Fibroblast of peridontal ligament (primary cell): ENCODE data around the gene HPCAL4.

Experiments
- DNase-seq: peaks from one replicate; pipeline ENCODE4 v3.0.0-alpha.2; 2010; ENCODE audit errors: extremely low read depth

The HPCAL4 gene

DNA sequence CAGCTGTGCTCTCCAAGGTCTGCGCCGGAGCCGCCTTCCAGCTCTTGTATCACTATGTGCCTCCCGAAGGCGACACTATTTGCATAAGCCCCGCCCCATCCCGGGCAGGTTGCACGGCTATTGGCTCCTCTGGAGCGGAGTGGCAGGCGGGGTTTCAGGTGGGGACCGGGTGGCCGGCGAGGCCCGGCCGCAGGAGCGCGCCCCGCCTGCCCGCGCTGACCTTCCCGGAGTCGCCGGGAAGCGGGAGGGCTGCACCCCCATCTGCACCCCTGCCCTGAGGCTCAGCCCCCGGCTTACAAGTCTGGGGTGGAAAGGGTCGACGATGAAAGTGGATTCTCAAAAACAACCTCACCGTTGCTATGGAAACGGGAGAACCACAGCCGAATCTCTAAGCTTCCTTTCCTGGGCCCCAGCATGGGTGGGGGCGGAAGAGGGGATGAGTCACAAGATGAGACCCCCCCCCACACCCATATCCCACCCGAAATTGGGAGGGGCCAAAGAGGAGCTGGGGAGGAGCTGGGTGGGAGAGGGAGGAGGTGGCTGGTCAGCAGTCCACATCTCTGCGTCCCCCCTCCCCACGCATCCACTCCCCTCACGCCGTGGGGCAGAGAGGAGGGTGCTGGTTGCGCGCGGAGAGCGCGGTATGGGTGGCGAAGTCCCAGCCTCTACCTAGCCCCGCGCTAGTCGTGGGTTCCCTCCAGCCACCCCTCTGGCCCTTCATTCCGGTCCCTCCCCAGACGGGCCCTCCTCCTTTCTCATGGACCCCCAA lies at the start of gene HPCAL4:
Gene HPCAL4 (minus strand): TSS at position 51 of the 769 bp plus-strand sequence. CDS start 6,830 bp downstream, outside the sequence.
- DNase-seq = peak; percentile 29

GRCh38 chr1:39738622-39739366 lies 47.6 kb upstream of the HPCAL4 start, which contains the start of gene PPIE:
Gene PPIE, plus strand, starts transcription at chr1:39738882. Its CDS starts 19 bp downstream, at chr1:39738901.
- peak; percentile 81 for DNase-seq

GRCh38 chr1:39737546-39738169 lies 46.4 kb upstream of the HPCAL4 start:
- peak; percentile 26 for DNase-seq

DNA sequence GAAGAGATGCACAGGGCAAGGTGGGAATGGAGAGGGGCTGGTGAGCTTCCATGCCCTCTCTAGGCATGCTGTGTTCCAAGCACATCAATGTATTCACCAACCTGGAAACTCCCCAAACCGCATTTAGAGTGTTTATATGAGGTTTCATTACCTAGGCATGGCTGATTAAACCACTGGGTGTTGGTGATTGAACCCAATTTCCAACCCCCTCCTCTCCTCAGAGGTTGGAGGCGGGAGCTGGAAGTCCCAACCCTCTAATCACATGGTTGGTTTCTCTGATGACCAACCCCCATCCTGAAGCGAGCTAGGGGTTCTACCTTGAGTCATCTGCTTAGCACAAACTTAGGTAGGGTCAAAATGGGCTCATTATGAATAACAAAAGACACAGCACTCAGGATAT lies 44.5 kb upstream of the HPCAL4 start:
- DNase-seq = no peak

DNA sequence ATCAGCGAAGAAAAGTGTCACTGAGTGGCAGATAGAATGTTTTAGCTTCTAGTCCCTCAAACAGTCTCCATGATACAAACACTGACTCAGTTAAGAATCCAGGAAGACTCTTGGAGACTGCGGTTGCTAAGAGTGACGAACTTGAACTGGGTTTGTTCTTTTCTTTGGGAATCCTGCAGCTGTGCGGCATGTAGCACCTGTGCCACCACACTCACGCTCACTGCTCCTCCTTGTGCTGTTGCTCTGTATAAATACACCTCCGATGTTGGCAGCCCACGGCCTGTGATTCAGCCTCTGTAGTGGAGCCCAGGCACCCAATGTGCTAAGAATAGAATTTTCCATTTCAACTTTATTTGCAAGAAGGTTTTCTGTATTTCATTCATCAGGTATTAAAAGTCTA lies 41.9 kb upstream of the HPCAL4 start:
- DNase-seq = no peak

GRCh38 chr1:39732730-39733129 lies 41.5 kb upstream of the HPCAL4 start:
- no peak for DNase-seq

DNA sequence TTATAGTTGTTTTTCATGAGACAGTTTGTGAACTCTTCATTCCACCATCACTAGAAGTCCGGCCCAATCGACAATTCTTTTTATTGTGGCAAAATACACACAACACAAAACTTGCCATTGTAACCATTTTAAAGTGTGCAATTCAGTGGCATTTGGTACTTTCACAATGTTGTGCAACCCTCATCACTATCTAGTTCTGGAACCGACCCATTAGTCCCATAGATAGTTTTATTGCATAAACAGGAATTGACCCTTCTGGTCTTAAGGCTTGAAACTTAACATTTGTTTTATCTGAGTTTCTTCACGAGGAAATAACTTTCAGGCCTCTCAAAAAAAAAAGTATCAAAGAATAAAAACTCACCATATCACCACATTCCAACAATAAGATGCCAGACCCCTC lies 38.6 kb upstream of the HPCAL4 start:
- no peak for DNase-seq

DNA sequence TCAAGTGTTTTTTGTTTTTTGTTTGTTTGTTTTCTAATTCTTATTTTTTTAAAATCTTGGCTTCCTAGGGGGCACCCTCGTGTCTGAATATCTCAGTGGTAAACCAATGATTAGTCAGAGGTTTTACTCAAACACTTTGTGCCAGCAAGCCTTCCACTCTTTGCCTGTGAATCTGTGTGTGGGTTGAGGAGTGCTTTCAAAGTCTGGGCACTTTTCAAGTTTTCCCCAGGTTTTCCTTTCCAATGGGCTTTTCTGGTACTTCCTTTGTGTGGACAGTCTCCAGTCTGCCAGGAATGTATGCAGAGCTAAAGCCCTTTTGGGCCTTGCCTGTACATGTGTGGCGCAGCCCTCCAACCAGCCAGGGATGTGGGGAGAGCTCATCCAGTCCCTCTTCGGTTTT lies 37.8 kb upstream of the HPCAL4 start:
- DNase-seq = no peak

GRCh38 chr1:39727932-39728317 lies 36.7 kb upstream of the HPCAL4 start:
- DNase-seq = no peak

DNA sequence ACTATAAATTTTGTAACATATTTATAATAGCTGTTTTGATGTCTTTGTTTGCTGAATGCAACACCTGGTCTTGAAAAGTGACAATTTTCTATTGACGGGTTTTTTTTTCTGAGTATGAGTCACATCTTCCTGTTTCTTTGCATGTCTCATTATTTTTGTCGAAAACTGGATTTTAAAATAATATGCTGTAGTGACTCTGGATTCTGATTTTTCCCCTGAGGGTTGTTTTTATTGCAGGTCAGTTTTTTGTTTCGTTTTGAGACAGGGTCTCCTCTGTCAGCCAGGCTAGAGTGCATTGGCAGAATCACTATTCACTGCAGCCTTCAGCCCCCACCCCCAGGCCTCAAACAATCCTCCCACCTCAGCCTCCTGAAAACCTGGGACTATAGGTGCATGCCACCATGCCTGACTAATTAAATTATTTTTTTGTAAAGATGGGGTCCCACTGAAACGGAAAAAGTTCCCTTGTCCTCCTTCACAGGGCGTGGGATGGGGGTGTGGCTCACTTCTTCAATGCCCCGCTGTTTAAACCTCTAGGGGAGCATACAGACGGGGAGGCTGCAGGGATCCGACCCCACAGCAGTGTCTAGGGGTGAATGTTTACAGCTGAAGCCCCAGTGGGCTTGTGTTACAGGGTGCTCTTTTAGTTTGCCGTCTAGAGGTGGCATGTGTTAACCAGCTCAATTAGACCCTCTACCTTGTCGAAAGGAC lies 36.1 kb upstream of the HPCAL4 start:
- no peak for DNase-seq

DNA sequence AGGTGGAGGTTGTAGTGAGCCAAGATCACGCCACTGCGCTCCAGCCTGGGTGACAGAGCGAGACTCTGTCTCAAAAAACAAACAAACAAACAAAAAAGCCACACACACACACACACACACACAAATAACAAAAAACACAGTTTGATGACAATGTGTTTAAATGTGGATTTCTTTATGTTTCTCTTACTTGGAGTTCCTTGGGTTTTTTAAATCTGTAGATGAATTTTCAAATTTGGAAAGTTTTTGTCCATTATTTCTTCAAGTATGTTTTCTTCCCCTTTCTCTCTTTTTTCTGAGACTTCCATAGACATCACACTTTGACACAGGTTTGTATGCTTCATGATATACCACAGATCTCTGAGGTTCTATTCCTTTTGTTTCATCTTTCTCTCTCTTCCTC lies 35.4 kb upstream of the HPCAL4 start:
- DNase-seq = no peak

DNA sequence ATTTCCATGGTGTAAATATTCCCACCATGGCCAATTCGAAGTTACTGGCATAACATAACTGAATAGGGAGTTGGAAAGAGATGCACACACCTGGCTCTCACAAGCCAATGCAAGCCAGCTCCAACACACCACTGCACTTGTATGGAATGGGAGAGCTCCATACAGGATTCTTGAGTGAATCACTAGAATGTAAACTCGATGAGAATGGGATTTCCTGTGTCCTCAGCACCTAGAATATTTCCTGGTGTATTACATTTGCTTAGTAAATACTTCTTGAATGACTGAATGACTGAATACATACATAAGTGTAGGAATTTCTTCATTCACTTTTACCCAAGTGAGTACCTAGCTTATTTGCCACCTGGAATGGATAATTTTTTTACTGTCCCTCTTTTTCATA lies 31.3 kb upstream of the HPCAL4 start:
- DNase-seq = no peak

GRCh38 chr1:39721664-39722063 lies 30.4 kb upstream of the HPCAL4 start:
- no peak for DNase-seq

- peak; percentile 86 for DNase-seq
Observed at GRCh38 chr1:39720094-39720999, 29.1 kb upstream of the HPCAL4 start.

GRCh38 chr1:39717809-39718208 lies 26.6 kb upstream of the HPCAL4 start:
- DNase-seq = no peak

DNA sequence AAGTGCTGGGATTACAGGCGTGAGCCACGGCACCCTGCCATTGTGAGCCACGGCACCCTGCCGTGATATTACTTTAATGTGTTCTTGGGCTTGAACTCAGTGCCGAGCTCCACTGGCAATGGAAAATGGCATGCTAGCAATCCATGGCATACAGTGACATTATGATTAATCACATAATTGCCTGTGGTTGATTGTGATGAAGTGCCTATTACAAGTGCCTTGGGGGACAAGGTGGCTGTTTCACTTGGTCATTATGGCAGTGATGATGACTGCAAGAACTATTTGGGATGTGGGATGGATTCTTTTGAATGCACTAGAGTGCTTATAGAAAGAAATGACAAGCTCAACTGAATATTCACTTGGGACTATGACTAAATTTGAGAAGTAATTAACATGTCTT lies 22.3 kb upstream of the HPCAL4 start:
- DNase-seq = no peak

DNA sequence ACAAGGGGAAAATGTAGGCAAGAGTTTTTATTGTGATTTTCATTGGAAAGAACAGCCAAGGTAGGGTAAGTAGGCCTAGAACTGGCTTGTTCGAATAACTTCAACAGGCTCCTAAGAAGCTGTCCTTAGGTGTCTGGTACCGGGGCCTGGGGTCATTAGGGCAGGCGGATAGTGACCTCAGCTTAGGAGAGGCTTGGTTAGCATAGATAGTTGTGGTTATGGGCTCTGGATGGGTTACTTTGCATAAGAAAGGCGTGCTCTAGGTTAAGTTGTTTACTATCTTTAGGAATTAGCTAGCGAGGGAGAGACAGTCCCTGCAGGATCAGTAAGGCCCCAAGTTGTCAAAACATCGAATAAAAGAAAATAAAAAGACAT lies 20.7 kb upstream of the HPCAL4 start:
- no peak for DNase-seq

DNA sequence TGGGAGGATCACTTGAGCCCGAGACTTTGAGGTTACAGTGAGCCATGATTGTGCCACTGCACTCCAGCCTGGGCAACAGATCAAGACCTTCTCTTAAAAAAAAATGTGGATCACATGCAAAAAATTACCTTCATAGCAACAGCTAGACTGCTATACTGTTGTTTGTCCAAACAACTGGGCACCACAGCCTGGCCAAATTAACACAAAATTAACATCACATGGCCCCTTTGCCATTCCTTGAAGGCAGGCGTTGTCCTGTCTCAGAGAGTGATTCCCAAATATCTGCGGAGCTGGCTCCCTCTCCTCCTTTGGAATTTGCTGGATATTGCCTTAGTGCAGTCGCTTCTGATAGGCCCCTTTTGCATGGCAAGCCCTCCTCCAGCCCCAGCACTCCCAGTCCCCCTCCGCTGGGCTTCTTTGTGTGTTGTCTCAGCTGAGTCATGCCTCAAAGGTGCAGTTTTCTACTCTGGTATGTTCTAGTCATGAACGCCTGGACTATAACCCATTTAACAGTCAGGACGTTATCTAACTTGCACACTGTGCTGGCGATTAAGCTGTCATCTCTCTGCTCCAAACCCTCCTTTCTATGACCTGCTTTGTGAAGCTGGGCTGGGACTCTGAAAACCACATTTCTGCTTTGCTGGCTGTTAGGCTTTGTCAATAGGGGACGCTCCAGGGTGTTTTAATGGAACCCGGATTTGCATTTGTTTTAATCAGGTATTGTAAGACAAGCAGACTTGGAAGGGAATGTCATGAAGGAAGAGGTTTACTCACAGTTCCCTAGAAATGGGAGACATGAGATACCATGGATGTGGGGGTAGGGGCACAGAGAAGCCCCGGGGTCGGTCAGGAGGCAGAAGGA lies 20.1 kb upstream of the HPCAL4 start:
- DNase-seq = no peak

GRCh38 chr1:39707506-39707905 lies 16.3 kb upstream of the HPCAL4 start:
- no peak for DNase-seq

- DNase-seq = no peak
Observed at GRCh38 chr1:39704757-39705156, 13.5 kb upstream of the HPCAL4 start.
